GM23338 (cell line): ENCODE data around the gene ABCC9. TPM values are rescaled to one million over a fixed set of nuclear protein-coding genes. Genes with fewer than 3 reads are reported as not detected.

Source experiments
- ATAC-seq: fragments of 200-7000 bp; cut with Tn5 transposase; 3 replicates; pipeline ENCODE4 v1.9.1; 2020
- DNase-seq: peaks from one replicate; pipeline ENCODE4 v3.0.0-alpha.2; 2015; ENCODE audit warnings: low spot score
- H2AFZ ChIP-seq: fragments of 200-600 bp; sonication (generic); 2 replicates; pipeline ENCODE4 v1.8.0; 2016; ENCODE audit warnings: antibody characterized with exemption, mild to moderate bottlenecking, moderate library complexity
- H3F3A ChIP-seq: fragments of 200-600 bp; sonication (generic); replicated peaks from 2 replicates; pipeline ENCODE4 v1.8.0; 2017; ENCODE audit warnings: antibody characterized with exemption, mixed run types, low read depth
- H3K27ac ChIP-seq: fragments of 200-600 bp; sonication (generic); 2 replicates; pipeline ENCODE4 v1.6.1; 2016; ENCODE audit warnings: low read depth
- H3K27me3 ChIP-seq: fragments of 200-600 bp; sonication (generic); 2 replicates; pipeline ENCODE4 v1.8.0; 2016; ENCODE audit warnings: mild to moderate bottlenecking, mixed run types, moderate library complexity; ENCODE audit not compliant: insufficient read depth
- H3K36me3 ChIP-seq: fragments of 200-600 bp; sonication (generic); 2 replicates; pipeline ENCODE4 v1.8.0; 2016; ENCODE audit warnings: mild to moderate bottlenecking; ENCODE audit not compliant: insufficient read depth
- H3K4me1 ChIP-seq: fragments of 200-600 bp; sonication (generic); 2 replicates; pipeline ENCODE4 v1.8.0; 2016; ENCODE audit warnings: mild to moderate bottlenecking, moderate library complexity; ENCODE audit not compliant: insufficient read depth
- H3K4me2 ChIP-seq: fragments of 200-600 bp; sonication (generic); 2 replicates; pipeline ENCODE4 v1.7.1; 2017; ENCODE audit warnings: mixed run types
- H3K4me3 ChIP-seq: fragments of 200-600 bp; sonication (generic); 2 replicates; pipeline ENCODE4 v1.6.1; 2016; ENCODE audit warnings: mixed run types
- H3K79me2 ChIP-seq: fragments of 200-600 bp; sonication (generic); replicated peaks from 2 replicates; pipeline ENCODE4 v1.8.0; 2017; ENCODE audit warnings: mild to moderate bottlenecking; ENCODE audit not compliant: insufficient read depth
- H3K9me2 ChIP-seq: fragments of 200-600 bp; sonication (generic); 2 replicates; pipeline ENCODE4 v1.8.0; 2017; ENCODE audit not compliant: insufficient read depth
- H4K20me1 ChIP-seq: fragments of 200-600 bp; sonication (generic); replicated peaks from 2 replicates; pipeline ENCODE4 v1.8.0; 2017; ENCODE audit warnings: mild to moderate bottlenecking; ENCODE audit not compliant: insufficient read depth
- H3K27ac Mint-ChIP-seq: 2 replicates; pipeline ENCODE4 v1.8.0; 2020; ENCODE audit warnings: inconsistent platforms, mild to moderate bottlenecking, moderate library complexity, mixed read lengths
- H3K27me3 Mint-ChIP-seq: 3 replicates; pipeline ENCODE4 v1.8.0; 2022; ENCODE audit warnings: low read depth, mild to moderate bottlenecking, moderate library complexity, mixed read lengths, inconsistent platforms; ENCODE audit not compliant: insufficient read depth, poor library complexity
- H3K36me3 Mint-ChIP-seq: 3 replicates; pipeline ENCODE4 v1.8.0; 2021; ENCODE audit warnings: low read depth, mild to moderate bottlenecking, inconsistent platforms, moderate library complexity, mixed read lengths
- H3K4me1 Mint-ChIP-seq: 3 replicates; pipeline ENCODE4 v1.8.0; 2020; ENCODE audit warnings: mild to moderate bottlenecking, inconsistent platforms, mixed read lengths
- H3K4me3 Mint-ChIP-seq: 3 replicates; pipeline ENCODE4 v1.8.0; 2021; ENCODE audit warnings: moderate library complexity, mild to moderate bottlenecking, inconsistent platforms, mixed read lengths
- H3K9me3 Mint-ChIP-seq: 3 replicates; pipeline ENCODE4 v1.8.0; 2020; ENCODE audit warnings: moderate library complexity, mild to moderate bottlenecking, inconsistent platforms, mixed read lengths
- CTCF ChIP-seq, 2 experiments: fragments of 200-600 bp in 1 of 2; sonication (generic) in 1 of 2; conservative IDR thresholded peaks; 2 replicates each; pipeline versions ENCODE4 v1.5.1 to v1.6.1; 2016 to 2017; ENCODE audit warnings: antibody characterized with exemption in 2 of 2, low read depth in 2 of 2, mild to moderate bottlenecking in 2 of 2, moderate library complexity in 1 of 2
- ETS1 ChIP-seq: IDR thresholded peaks from 2 replicates; pipeline ENCODE4 v1.6.1; 2016; ENCODE audit warnings: antibody characterized with exemption
- EZH2 ChIP-seq: fragments of 200-600 bp; sonication (generic); IDR thresholded peaks from one replicate; pipeline ENCODE4 v1.8.0; 2017; ENCODE audit warnings: antibody characterized with exemption, mild to moderate bottlenecking, low read depth; ENCODE audit not compliant: unreplicated experiment
- EZH2phosphoT487 ChIP-seq: fragments of 200-600 bp; sonication (generic); IDR thresholded peaks from one replicate; pipeline ENCODE4 v1.8.1; 2018; ENCODE audit warnings: antibody characterized with exemption; ENCODE audit not compliant: unreplicated experiment
- JUNB ChIP-seq: IDR thresholded peaks from one replicate; pipeline ENCODE4 v1.6.1; 2016; ENCODE audit warnings: antibody characterized with exemption; ENCODE audit not compliant: unreplicated experiment
- NANOG ChIP-seq: IDR thresholded peaks from 2 replicates; pipeline ENCODE4 v1.6.1; 2016; ENCODE audit warnings: antibody characterized with exemption, borderline replicate concordance
- POLR2AphosphoS5 ChIP-seq: IDR thresholded peaks from 2 replicates; pipeline ENCODE4 v1.6.1; 2016; ENCODE audit warnings: antibody characterized with exemption, low read depth
- REST ChIP-seq: IDR thresholded peaks from one replicate; pipeline ENCODE4 v1.6.1; 2018; ENCODE audit warnings: antibody characterized with exemption; ENCODE audit not compliant: unreplicated experiment
- STAT1 ChIP-seq: IDR thresholded peaks from one replicate; pipeline ENCODE4 v1.6.1; 2016; ENCODE audit warnings: antibody characterized with exemption; ENCODE audit not compliant: unreplicated experiment
- ZNF114 ChIP-seq: fragments of 250-450 bp; sonication (Bioruptor Pico); IDR thresholded peaks from 2 replicates; pipeline ENCODE4 v1.5.0; 2020; ENCODE audit warnings: mild to moderate bottlenecking, moderate library complexity
- polyA plus RNA-seq: library from polyadenylated mRNA; unstranded; fragments of >200 nt; fragmentation: Nextera tagmentation; extraction: Ambion mirVana; gene quantifications from 2 replicates; pipeline ENCODE4 v1.2.1, GENCODE V29; 2016
- total RNA-seq: library from RNA; depleted of rRNA; stranded (reverse); fragments of >200 nt; shearing (Covaris generic); gene quantifications from 2 replicates; pipeline ENCODE4 v1.2.3, GENCODE V29; 2014

Gene ABCC9
- total and polyA plus RNA-seq, 2 experiments from 2014 or later = not detected

GRCh38 chr12:21814327-21814726 lies 126.9 kb downstream of the ABCC9 start:
- Mint-ChIP-seq H3K27me3 (peaks cover 2% of the 10 kb centered on the region), H3K4me1 (no peaks in the 10 kb centered on the region), H3K36me3 (no peaks in the 10 kb centered on the region), H3K27ac (no peak overlapping the region), H3K9me3 (no peaks in the 10 kb centered on the region), H3K4me3 (no peak overlapping the region)
- TF ChIP-seq ETS1 (no peak), NANOG (no peak), EZH2 (no peak), STAT1 (no peak), POLR2AphosphoS5 (no peak)
- ATAC-seq (no peak), DNase-seq (no peak)
- no peak overlapping the region for H3K4me3 ChIP-seq
- H3K27ac ChIP-seq = no peak overlapping the region
- H4K20me1 ChIP-seq = no peaks in the 10 kb centered on the region
- no peaks in the 10 kb centered on the region for H3K27me3 ChIP-seq
- H3K9me2 ChIP-seq = no peaks in the 10 kb centered on the region
- no peak overlapping the region for H2AFZ ChIP-seq
- no peak overlapping the region for H3K4me2 ChIP-seq
- no peaks in the 10 kb centered on the region for H3K36me3 ChIP-seq
- H3F3A ChIP-seq = no peaks in the 10 kb centered on the region
- H3K79me2 ChIP-seq = no peaks in the 10 kb centered on the region
- H3K4me1 ChIP-seq = no peaks in the 10 kb centered on the region

- no peaks in the 10 kb centered on the region for H3K27me3 ChIP-seq
- DNase-seq (no peak), ATAC-seq (no peak)
- no peaks in the 10 kb centered on the region for H3K79me2 ChIP-seq
- H3K4me3 ChIP-seq = no peak overlapping the region
- Mint-ChIP-seq H3K4me3 (no peak overlapping the region), H3K27ac (no peak overlapping the region), H3K9me3 (no peaks in the 10 kb centered on the region), H3K27me3 (peaks cover 2% of the 10 kb centered on the region), H3K4me1 (no peaks in the 10 kb centered on the region), H3K36me3 (no peaks in the 10 kb centered on the region)
- no peaks in the 10 kb centered on the region for H3K9me2 ChIP-seq
- no peaks in the 10 kb centered on the region for H3K36me3 ChIP-seq
- H3K27ac ChIP-seq = no peak overlapping the region
- no peaks in the 10 kb centered on the region for H3K4me1 ChIP-seq
- no peak overlapping the region for H3K4me2 ChIP-seq
- H4K20me1 ChIP-seq = no peaks in the 10 kb centered on the region
- no peaks in the 10 kb centered on the region for H3F3A ChIP-seq
- H2AFZ ChIP-seq = no peak overlapping the region
- TF ChIP-seq NANOG = no peak
- TF ChIP-seq EZH2phosphoT487 = no peak
- no peak for TF ChIP-seq JUNB
- no peak for TF ChIP-seq ZNF114
- TF ChIP-seq REST = no peak
- no peak for TF ChIP-seq ETS1
- no peak for TF ChIP-seq EZH2
- TF ChIP-seq CTCF (conservative IDR thresholded peaks at IDR 0.05; ENCODE audit: low read depth in 2 of 2) = no peak
- TF ChIP-seq STAT1 = no peak
Observed at GRCh38 chr12:21813751-21814150, 127.5 kb downstream of the ABCC9 start.
